Heart left ventricle (tissue), 13 donors: ENCODE results near the gene CCL13.

Source experiments
- CTCF ChIP-seq, 12 donors: fragments of 200-600 bp; sonication (generic) in 4 of 12; IDR thresholded peaks; one replicate each; pipeline versions ENCODE4 v1.5.0 to v1.8.0; 2018 to 2022; ENCODE audit warnings: antibody characterized with exemption in 12 of 12, mild to moderate bottlenecking in 5 of 12
- POLR2A ChIP-seq, 2 donors: fragments of 450-650 bp; IDR thresholded peaks; one replicate each; pipeline ENCODE4 v1.6.1; 2017; ENCODE audit warnings: antibody characterized with exemption in 2 of 2, mild to moderate bottlenecking in 2 of 2, moderate library complexity in 2 of 2
- donor health status: ischemic (EF 13 %, LVEDD 7.1; RV severe dilation, severe dysfunction).
- donor health status: DM: no; HTN: yes; CAD: no.
- donor health status: DM: no; HTN: no; CAD: no.
- donor health status: ischemic (EF 25% LVEDD 6.9; RV normal size, moderate dysfunction).
- donor health status: ischemic (EF 25% LVEDD 5.7; RV mildly dilated, moderate dysfunction).
- donor health status: ischemic (EF 35%, LVEDD 5.7; RV mildly dilated, moderate dysfunction).
- donor health status: nonischemic (EF 11% LVEDD 7.7; RV severe dilation, severe dysfunction).
- donor health status: DM: yes; HTN: yes; CAD: no.
- donor health status: PGD.
- donor health status: ischemic (EF 29% LVEDD 5.4; RV normal size, mild dysfunction).
- donor health status: nonischemic (EF 23%, LVEDD 6.1; RV moderate dilation, normal function).

GRCh38 chr17:34370376-34370996, 14.2 kb downstream of the CCL13 start:
- TF ChIP-seq POLR2A (IDR thresholded peaks at IDR 0.05): no peak
- no peak for TF ChIP-seq CTCF (IDR thresholded peaks at IDR 0.05)
